DND-41 (cell line): ENCODE measurements around the gene TRPM3.

Source experiments
- ATAC-seq: fragments of 200-7000 bp; cut with Tn5 transposase; 3 replicates; pipeline ENCODE4 v1.9.1; 2021; ENCODE audit warnings: low read depth; ENCODE audit not compliant: insufficient read depth
- DNase-seq: peaks from one replicate; pipeline ENCODE4 v3.0.0-alpha.2; 2020
- H2AFZ ChIP-seq: 2 replicates; pipeline ENCODE4 v1.6.0; 2012; ENCODE audit warnings: low read depth, low read length
- H3K27ac ChIP-seq: 2 replicates; pipeline ENCODE4 v1.5.1; 2012; ENCODE audit warnings: low read length, inconsistent platforms
- H3K27me3 ChIP-seq: fragments of 200-600 bp; sonication (generic); 2 replicates; pipeline ENCODE4 v1.6.0; 2012; ENCODE audit warnings: low read length, mild to moderate bottlenecking, inconsistent platforms; ENCODE audit not compliant: insufficient read depth, poor library complexity
- H3K36me3 ChIP-seq: 2 replicates; pipeline ENCODE4 v1.5.1; 2012; ENCODE audit warnings: low read length, inconsistent platforms; ENCODE audit not compliant: insufficient read depth
- H3K4me1 ChIP-seq: 2 replicates; pipeline ENCODE4 v1.5.1; 2012; ENCODE audit warnings: mild to moderate bottlenecking, low read length; ENCODE audit not compliant: insufficient read depth
- H3K4me2 ChIP-seq: 2 replicates; pipeline ENCODE4 v1.6.0; 2012; ENCODE audit warnings: mild to moderate bottlenecking, moderate library complexity, low read length, inconsistent platforms; ENCODE audit not compliant: insufficient read depth
- H3K4me3 ChIP-seq, 2 experiments: fragments of 200-600 bp in 1 of 2; shearing (Covaris generic) in 1 of 2; 2 replicates each; pipeline ENCODE4 v1.5.1; 2012 to 2016; ENCODE audit warnings: inconsistent platforms in 2 of 2, low read length in 2 of 2, mild to moderate bottlenecking in 2 of 2, low read depth in 1 of 2, moderate library complexity in 1 of 2
- H3K79me2 ChIP-seq: 2 replicates; pipeline ENCODE4 v1.6.0; 2012; ENCODE audit warnings: low read length, inconsistent platforms; ENCODE audit not compliant: insufficient read depth
- H3K9ac ChIP-seq: 2 replicates; pipeline ENCODE4 v1.6.0; 2012; ENCODE audit warnings: low read depth, mild to moderate bottlenecking, inconsistent platforms, low read length, moderate library complexity
- H3K9me3 ChIP-seq: 2 replicates; pipeline ENCODE4 v1.5.1; 2012; ENCODE audit warnings: low read length, moderate library complexity, mild to moderate bottlenecking, inconsistent platforms; ENCODE audit not compliant: insufficient read depth, severe bottlenecking
- H4K20me1 ChIP-seq: 2 replicates; pipeline ENCODE4 v1.6.0; 2012; ENCODE audit warnings: low read length; ENCODE audit not compliant: insufficient read depth
- EZH2 ChIP-seq: IDR thresholded peaks from 3 replicates; pipeline ENCODE4 v1.6.1; 2012; ENCODE audit warnings: borderline replicate concordance, low read depth, mild to moderate bottlenecking, moderate library complexity, low read length, inconsistent platforms; ENCODE audit not compliant: severe bottlenecking
- TF ChIP-seq, protein P1 (sequence below): IDR thresholded peaks from 2 replicates; pipeline ENCODE4 v1.5.1; 2012; ENCODE audit warnings: borderline replicate concordance, low read length, moderate library complexity, mild to moderate bottlenecking; ENCODE audit not compliant: poor library complexity, severe bottlenecking; ENCODE audit errors: extremely low read depth

TRPM3 gene

DNA sequence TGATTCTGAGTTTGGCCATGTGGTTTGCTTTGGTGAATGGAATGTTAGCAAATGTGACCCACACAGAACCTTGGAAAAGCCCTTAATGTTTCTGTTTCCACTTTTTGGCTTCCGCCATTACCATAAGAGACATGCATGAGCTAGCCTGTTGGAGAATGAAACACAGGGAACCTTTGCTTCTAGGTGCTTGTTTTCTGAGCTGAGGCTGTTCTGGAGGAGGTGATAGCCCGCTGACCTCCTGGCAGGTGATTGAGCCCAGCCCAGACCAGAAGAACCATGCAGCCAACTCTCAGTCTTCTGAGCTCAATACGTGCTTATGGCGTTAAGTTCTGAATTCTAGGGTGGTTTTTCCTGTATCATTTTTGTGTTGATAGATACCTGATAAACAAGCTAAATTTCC lies 558.4 kb downstream of the TRPM3 start:
- Histone ChIP-seq H3K4me2 (0 out of 2 replicates have a peak overlapping the region, but pooled peaks have one; percentile 53), H3K27ac (peak overlapping the region; percentile 37), H3K9me3 (no peaks in the 10 kb centered on the region), H2AFZ (no peak overlapping the region), H3K4me3 (no peak overlapping the region), H3K27me3 (no peaks in the 10 kb centered on the region), H3K79me2 (no peaks in the 10 kb centered on the region), H4K20me1 (no peaks in the 10 kb centered on the region), H3K4me1 (peaks cover 22% of the 10 kb centered on the region), H3K36me3 (no peaks in the 10 kb centered on the region), H3K9ac (no peak overlapping the region)
- TF ChIP-seq, protein P1, sequence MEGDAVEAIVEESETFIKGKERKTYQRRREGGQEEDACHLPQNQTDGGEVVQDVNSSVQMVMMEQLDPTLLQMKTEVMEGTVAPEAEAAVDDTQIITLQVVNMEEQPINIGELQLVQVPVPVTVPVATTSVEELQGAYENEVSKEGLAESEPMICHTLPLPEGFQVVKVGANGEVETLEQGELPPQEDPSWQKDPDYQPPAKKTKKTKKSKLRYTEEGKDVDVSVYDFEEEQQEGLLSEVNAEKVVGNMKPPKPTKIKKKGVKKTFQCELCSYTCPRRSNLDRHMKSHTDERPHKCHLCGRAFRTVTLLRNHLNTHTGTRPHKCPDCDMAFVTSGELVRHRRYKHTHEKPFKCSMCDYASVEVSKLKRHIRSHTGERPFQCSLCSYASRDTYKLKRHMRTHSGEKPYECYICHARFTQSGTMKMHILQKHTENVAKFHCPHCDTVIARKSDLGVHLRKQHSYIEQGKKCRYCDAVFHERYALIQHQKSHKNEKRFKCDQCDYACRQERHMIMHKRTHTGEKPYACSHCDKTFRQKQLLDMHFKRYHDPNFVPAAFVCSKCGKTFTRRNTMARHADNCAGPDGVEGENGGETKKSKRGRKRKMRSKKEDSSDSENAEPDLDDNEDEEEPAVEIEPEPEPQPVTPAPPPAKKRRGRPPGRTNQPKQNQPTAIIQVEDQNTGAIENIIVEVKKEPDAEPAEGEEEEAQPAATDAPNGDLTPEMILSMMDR: no peak
- no peak for TF ChIP-seq EZH2
- ATAC-seq (no peak), DNase-seq (no peak)

DNA sequence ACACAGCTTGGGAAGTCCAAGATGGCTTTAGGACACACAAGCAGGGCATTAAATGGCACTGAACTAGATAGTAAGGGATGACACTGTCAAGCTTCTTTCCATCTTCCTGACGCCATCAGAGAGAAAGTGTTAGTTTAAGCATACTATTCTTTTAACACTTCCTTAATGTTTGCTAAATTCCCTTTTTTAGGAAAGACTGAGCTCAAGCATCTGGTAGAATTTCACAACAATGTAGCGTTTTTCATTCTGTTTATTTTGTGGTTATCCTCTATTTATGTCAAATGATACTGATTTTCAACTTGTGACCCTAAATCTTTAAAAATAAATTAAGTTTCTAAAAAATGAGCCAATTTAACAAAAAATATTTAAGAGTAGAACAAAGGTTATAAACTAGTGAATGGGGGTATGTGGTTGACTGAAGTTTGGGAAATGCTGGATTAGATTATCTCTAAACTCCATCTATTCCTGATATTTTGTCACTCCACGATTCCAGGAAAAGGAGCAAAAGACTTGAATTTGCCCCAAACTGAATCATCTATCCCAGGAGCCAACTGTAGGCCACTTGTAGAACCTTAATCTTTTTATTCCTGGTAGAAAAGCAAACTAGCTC lies 559.5 kb downstream of the TRPM3 start:
- Histone ChIP-seq H2AFZ (no peak overlapping the region), H3K4me3 (no peak overlapping the region), H3K9me3 (no peaks in the 10 kb centered on the region), H3K27me3 (no peaks in the 10 kb centered on the region), H3K79me2 (no peaks in the 10 kb centered on the region), H3K4me1 (peaks cover 22% of the 10 kb centered on the region), H3K27ac (no peak overlapping the region), H3K36me3 (no peaks in the 10 kb centered on the region), H3K4me2 (no peak overlapping the region), H3K9ac (no peak overlapping the region), H4K20me1 (no peaks in the 10 kb centered on the region)
- DNase-seq: no peak
- no peak for ATAC-seq
- TF ChIP-seq, protein P1: no peak
- TF ChIP-seq EZH2: no peak

DNA sequence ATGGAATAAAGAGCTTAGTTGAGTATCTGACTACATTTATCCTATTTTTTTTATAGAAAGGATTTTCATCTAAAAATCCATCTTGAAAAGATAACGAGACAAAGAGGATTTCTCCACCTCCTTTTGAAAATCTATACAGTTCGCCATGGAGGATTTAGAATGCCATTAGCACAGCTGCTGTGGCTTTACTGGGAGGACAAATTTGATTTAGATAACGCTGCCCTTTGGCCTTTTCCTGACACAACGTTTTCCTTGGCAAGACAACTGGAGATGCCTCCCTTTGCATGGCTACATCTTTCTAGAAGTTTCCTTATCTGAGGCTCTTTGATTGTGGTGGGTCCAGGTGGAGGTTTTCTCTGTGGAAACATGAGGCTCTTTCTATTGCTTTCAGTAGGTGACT lies 560.3 kb downstream of the TRPM3 start:
- no peak overlapping the region for H3K4me2 ChIP-seq

More for the DNA sequence above, 560.3 kb downstream of the TRPM3 start:
- no peak overlapping the region for H3K4me3 ChIP-seq
- no peak overlapping the region for H2AFZ ChIP-seq
- peaks cover 22% of the 10 kb centered on the region for H3K4me1 ChIP-seq
- no peak for ATAC-seq
- no peak for DNase-seq
- H3K27me3 ChIP-seq: no peaks in the 10 kb centered on the region
- H3K27ac ChIP-seq: no peak overlapping the region
- no peak for TF ChIP-seq EZH2
- TF ChIP-seq, protein P1: no peak
- H3K36me3 ChIP-seq: no peaks in the 10 kb centered on the region
- H3K79me2 ChIP-seq: no peaks in the 10 kb centered on the region
- no peaks in the 10 kb centered on the region for H3K9me3 ChIP-seq
- no peak overlapping the region for H3K9ac ChIP-seq
- no peaks in the 10 kb centered on the region for H4K20me1 ChIP-seq
